Gastrocnemius medialis (tissue), 4 donors: Measurements from ENCODE around the gene KCNK13.

Experiments
- POLR2A ChIP-seq, 2 donors: fragments of 450-650 bp; IDR thresholded peaks; one replicate each; pipeline ENCODE4 v1.6.1; 2017; ENCODE audit warnings: antibody characterized with exemption in 2 of 2, mild to moderate bottlenecking in 2 of 2, moderate library complexity in 2 of 2
- TF ChIP-seq, protein P1 (sequence below), 5 experiments: fragments of 450-650 bp in 3 of 5; fragments of 200-600 bp in 2 of 5; sonication (generic) in 2 of 5; IDR thresholded peaks in 4 of 5; conservative IDR thresholded peaks in 1 of 5; 1 replicate in 4 of 5; 2 replicates in 1 of 5; pipeline ENCODE4 v1.5.1; 2016 to 2019; ENCODE audit warnings: antibody characterized with exemption in 5 of 5, mild to moderate bottlenecking in 3 of 5, moderate library complexity in 3 of 5

DNA sequence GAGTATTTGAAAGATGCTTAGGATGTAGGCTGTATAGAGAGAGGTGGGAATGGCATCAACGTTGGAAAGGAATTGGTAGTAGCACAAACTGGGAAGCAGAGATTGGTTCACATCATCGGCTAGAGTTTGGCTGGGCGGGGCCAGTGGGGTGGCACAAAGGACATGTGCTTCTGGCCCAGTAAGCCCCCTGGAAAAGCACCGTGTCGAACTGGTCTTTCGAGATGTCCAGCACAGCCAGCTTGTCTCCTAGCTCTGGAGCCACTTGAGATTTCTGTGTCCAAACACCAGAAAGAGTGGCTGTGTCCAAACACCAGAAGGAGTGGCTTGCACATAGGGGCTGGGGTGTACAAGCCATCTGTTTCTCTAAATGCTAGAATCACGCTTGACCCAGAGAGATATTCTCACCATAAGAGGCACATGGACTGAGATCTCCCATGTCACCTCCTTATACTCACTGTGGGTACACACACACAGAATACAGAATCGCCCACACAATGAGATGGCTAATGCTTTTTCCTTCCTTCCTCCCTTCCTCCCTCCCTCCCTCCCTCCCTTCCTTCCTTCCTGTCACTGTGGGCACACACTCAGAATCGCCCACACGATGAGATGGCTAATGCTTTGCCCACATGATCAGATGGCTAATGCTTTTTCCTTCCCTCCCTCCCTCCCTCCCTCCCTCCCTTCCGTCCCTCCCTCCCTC lies 41.8 kb upstream of the KCNK13 start:
- TF ChIP-seq, protein P1, sequence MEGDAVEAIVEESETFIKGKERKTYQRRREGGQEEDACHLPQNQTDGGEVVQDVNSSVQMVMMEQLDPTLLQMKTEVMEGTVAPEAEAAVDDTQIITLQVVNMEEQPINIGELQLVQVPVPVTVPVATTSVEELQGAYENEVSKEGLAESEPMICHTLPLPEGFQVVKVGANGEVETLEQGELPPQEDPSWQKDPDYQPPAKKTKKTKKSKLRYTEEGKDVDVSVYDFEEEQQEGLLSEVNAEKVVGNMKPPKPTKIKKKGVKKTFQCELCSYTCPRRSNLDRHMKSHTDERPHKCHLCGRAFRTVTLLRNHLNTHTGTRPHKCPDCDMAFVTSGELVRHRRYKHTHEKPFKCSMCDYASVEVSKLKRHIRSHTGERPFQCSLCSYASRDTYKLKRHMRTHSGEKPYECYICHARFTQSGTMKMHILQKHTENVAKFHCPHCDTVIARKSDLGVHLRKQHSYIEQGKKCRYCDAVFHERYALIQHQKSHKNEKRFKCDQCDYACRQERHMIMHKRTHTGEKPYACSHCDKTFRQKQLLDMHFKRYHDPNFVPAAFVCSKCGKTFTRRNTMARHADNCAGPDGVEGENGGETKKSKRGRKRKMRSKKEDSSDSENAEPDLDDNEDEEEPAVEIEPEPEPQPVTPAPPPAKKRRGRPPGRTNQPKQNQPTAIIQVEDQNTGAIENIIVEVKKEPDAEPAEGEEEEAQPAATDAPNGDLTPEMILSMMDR (IDR thresholded peaks at IDR 0.05 in 4 of 5, conservative IDR thresholded peaks at IDR 0.05 in 1 of 5), result no peak
- no peak for TF ChIP-seq POLR2A (IDR thresholded peaks at IDR 0.05)
